Placental epithelial cell (primary cell): ENCODE data around the gene COQ6. TPM values are rescaled to one million over a fixed set of nuclear protein-coding genes. Genes with fewer than 3 reads are reported as not detected.

Experiments
- small RNA-seq: library from RNA; depleted of rRNA; stranded (forward); fragments of <200 nt; gene quantifications from one replicate; pipeline ENCODE3, GENCODE V24; 2012
- total RNA-seq: library from RNA; depleted of rRNA; stranded (reverse); fragments of >200 nt; gene quantifications from 2 replicates; pipeline ENCODE4 v1.2.3, GENCODE V29; 2012

COQ6 gene
- 13.7 and 19.3 TPM in 2 replicates for total RNA-seq

GRCh38 chr14:73949752-73950734 is at the start of gene COQ6, which contains the start of gene FAM161B:
Gene COQ6, plus strand, starts transcription at chr14:73950302. Its CDS starts 31 bp downstream, at chr14:73950333.
Gene FAM161B, minus strand, starts transcription at chr14:73950094. Its CDS starts 68 bp downstream, at chr14:73950026.

Small RNA genes lying within 50 kb of the gene (small RNA-seq; reads per million reads assigned to genes)
- not detected for gene AC005480.2
- not detected for gene RF00019

Other genes with a start within 250 kb of the COQ6 start
- 18.4 and 21.6 TPM in 2 replicates for gene PNMA1, start 235.9 kb upstream of the COQ6 start, total RNA-seq
- gene PTGR2, start 98.5 kb upstream of the COQ6 start, total RNA-seq: 3.1 and 3.5 TPM in 2 replicates
- gene ZNF410, start 63.4 kb upstream of the COQ6 start, total RNA-seq: 67.9 and 73.7 TPM in 2 replicates
- 4.6 and 6.3 TPM in 2 replicates for gene FAM161B, start 208 bp upstream of the COQ6 start, total RNA-seq
- gene ENTPD5, start 69.0 kb downstream of the COQ6 start, total RNA-seq: 10.6 and 11.0 TPM in 2 replicates
- gene BBOF1, start 69.0 kb downstream of the COQ6 start, total RNA-seq: 7.6 and 10.6 TPM in 2 replicates
- gene ALDH6A1, start 134.2 kb downstream of the COQ6 start, total RNA-seq: 16.5 and 17.7 TPM in 2 replicates
- 2.8 and 5.9 TPM in 2 replicates for gene LIN52, start 134.7 kb downstream of the COQ6 start, total RNA-seq